Keratinocyte (primary cell): ENCODE measurements around the gene NRBF2. TPM values are rescaled to one million over a fixed set of nuclear protein-coding genes. Genes with fewer than 3 reads are reported as not detected.

Experiments
- DNase-seq: peaks from one replicate; pipeline ENCODE4 v3.0.0-alpha.2; 2011; ENCODE audit warnings: low read depth, missing footprints, low spot score
- FAIRE-seq: peaks from 2 replicates; lab custom pipeline; 2011; peaks lifted over from hg19 to GRCh38; lab: Jason Lieb, UNC
- H2AFZ ChIP-seq: 2 replicates; pipeline ENCODE4 v1.6.0; 2012; ENCODE audit warnings: low read length, control low read depth, inconsistent platforms; ENCODE audit not compliant: control insufficient read depth
- H3K27ac ChIP-seq: 2 replicates; pipeline ENCODE4 v1.5.1; 2011; ENCODE audit warnings: low read length; ENCODE audit not compliant: control insufficient read depth, insufficient read depth
- H3K27me3 ChIP-seq: 3 replicates; pipeline ENCODE4 v1.6.0; 2011; ENCODE audit warnings: low read length; ENCODE audit not compliant: control insufficient read depth, insufficient read depth; ENCODE audit errors: extremely low read depth
- H3K36me3 ChIP-seq, 2 experiments: 2 replicates in 1 of 2; 3 replicates in 1 of 2; pipeline ENCODE4 v1.5.1; 2011; ENCODE audit warnings: low read length in 2 of 2, mild to moderate bottlenecking in 1 of 2; ENCODE audit not compliant: control insufficient read depth in 2 of 2, insufficient read depth in 2 of 2; ENCODE audit errors: extremely low read depth in 1 of 2
- H3K4me1 ChIP-seq: 3 replicates; pipeline ENCODE4 v1.5.1; 2011; ENCODE audit warnings: low read length; ENCODE audit not compliant: control insufficient read depth, insufficient read depth; ENCODE audit errors: extremely low read depth
- H3K4me2 ChIP-seq: 3 replicates; pipeline ENCODE4 v1.6.0; 2011; ENCODE audit warnings: low read depth, low read length; ENCODE audit not compliant: control insufficient read depth, insufficient read depth; ENCODE audit errors: extremely low read depth
- H3K4me3 ChIP-seq, 3 experiments: fragments of 200-600 bp in 1 of 3; sonication (generic) in 1 of 3; 2 replicates in 2 of 3; 3 replicates in 1 of 3; pipeline ENCODE4 v1.5.1; 2011 to 2016; ENCODE audit warnings: low read length in 3 of 3, mild to moderate bottlenecking in 3 of 3, control low read depth in 2 of 3, inconsistent platforms in 1 of 3, low read depth in 1 of 3, mixed read lengths in 1 of 3, mixed run types in 1 of 3, moderate library complexity in 1 of 3; ENCODE audit not compliant: control insufficient read depth in 2 of 3, insufficient read depth in 2 of 3; ENCODE audit errors: extremely low read depth in 1 of 3
- H3K79me2 ChIP-seq: 2 replicates; pipeline ENCODE4 v1.6.0; 2012; ENCODE audit warnings: low read length; ENCODE audit not compliant: control insufficient read depth, insufficient read depth
- H3K9ac ChIP-seq: 3 replicates; pipeline ENCODE4 v1.6.0; 2011; ENCODE audit warnings: low read length; ENCODE audit not compliant: control insufficient read depth, insufficient read depth; ENCODE audit errors: extremely low read depth
- H3K9me1 ChIP-seq: 3 replicates; pipeline ENCODE4 v1.6.0; 2011; ENCODE audit warnings: low read length; ENCODE audit not compliant: control insufficient read depth, insufficient read depth; ENCODE audit errors: extremely low read depth
- H3K9me3 ChIP-seq: 2 replicates; pipeline ENCODE4 v1.5.1; 2012; ENCODE audit warnings: low read depth, low read length; ENCODE audit not compliant: control insufficient read depth
- H4K20me1 ChIP-seq: 3 replicates; pipeline ENCODE4 v1.6.0; 2011; ENCODE audit warnings: low read length; ENCODE audit not compliant: control insufficient read depth, insufficient read depth; ENCODE audit errors: extremely low read depth
- CTCF ChIP-seq, 3 experiments: IDR thresholded peaks in 1 of 3; conservative IDR thresholded peaks in 1 of 3; optimal IDR thresholded peaks in 1 of 3; 2 replicates in 2 of 3; 3 replicates in 1 of 3; pipeline versions ENCODE3 to v1.5.1; 2011; ENCODE audit warnings: low read length in 3 of 3, mild to moderate bottlenecking in 3 of 3, moderate library complexity in 2 of 3, control low read depth in 1 of 3, inconsistent platforms in 1 of 3; ENCODE audit not compliant: insufficient read depth in 2 of 3; ENCODE audit errors: extremely low read depth in 1 of 3
- EZH2 ChIP-seq: IDR thresholded peaks from one replicate; pipeline ENCODE4 v1.6.1; 2012; ENCODE audit warnings: inconsistent platforms, mild to moderate bottlenecking, low read length, moderate library complexity
- dilution Hi-C: fragments of 300-500 bp; cut with MboI; formaldehyde crosslinking; loops from one replicate; pipeline ENCODE4 v1.7.0; 2020; ENCODE audit warnings: low sequenced_read_pairs; ENCODE audit not compliant: extremely low pct_ligation_motif_present
- polyA plus RNA-seq, 5 experiments: library from polyadenylated mRNA; depleted of rRNA in 3 of 5; stranded (reverse) in 3 of 5; stranded (forward) in 1 of 5; unstranded in 1 of 5; fragments of >200 nt; gene quantifications; 1 replicate in 1 of 5; 2 replicates in 3 of 5; 3 replicates in 1 of 5; pipeline versions ENCODE4 v1.2.1 to v1.2.3, GENCODE V29; 2011 to 2012; ENCODE audit warnings: missing spikeins in 2 of 5, low read depth in 1 of 5, low replicate concordance in 1 of 5

The NRBF2 gene
- polyA plus RNA-seq, 1 donor (not counting 4 experiments of a cell fraction or from before 2014, with no cell fraction given): 31.1 TPM

GRCh38 chr10:63083904-63084689 lies 49.0 kb upstream of the NRBF2 start:
- H4K20me1 ChIP-seq: no peaks in the 10 kb centered on the region
- dilution Hi-C loops: no loop called here
- no peak overlapping the region for H3K9ac ChIP-seq
- H3K4me1 ChIP-seq: no peaks in the 10 kb centered on the region
- no peaks in the 10 kb centered on the region for H3K9me1 ChIP-seq
- no peaks in the 10 kb centered on the region for H3K27me3 ChIP-seq
- FAIRE-seq (peak; percentile 80), DNase-seq (no peak)
- no peaks in the 10 kb centered on the region for H3K9me3 ChIP-seq
- no peaks in the 10 kb centered on the region for H3K36me3 ChIP-seq
- H3K4me2 ChIP-seq: no peak overlapping the region
- no peak overlapping the region for H2AFZ ChIP-seq
- no peaks in the 10 kb centered on the region for H3K79me2 ChIP-seq
- no peak overlapping the region for H3K4me3 ChIP-seq
- TF ChIP-seq CTCF (optimal IDR thresholded peaks at IDR 0.05 in 1 of 3, IDR thresholded peaks at IDR 0.05 in 1 of 3, conservative IDR thresholded peaks at IDR 0.05 in 1 of 3; ENCODE audit: extremely low read depth in 1 of 3, insufficient read depth in 2 of 3, low read length in 3 of 3) (peak; percentile 48 to 77 (median 73)), EZH2 (no peak)
- no peak overlapping the region for H3K27ac ChIP-seq

DNA sequence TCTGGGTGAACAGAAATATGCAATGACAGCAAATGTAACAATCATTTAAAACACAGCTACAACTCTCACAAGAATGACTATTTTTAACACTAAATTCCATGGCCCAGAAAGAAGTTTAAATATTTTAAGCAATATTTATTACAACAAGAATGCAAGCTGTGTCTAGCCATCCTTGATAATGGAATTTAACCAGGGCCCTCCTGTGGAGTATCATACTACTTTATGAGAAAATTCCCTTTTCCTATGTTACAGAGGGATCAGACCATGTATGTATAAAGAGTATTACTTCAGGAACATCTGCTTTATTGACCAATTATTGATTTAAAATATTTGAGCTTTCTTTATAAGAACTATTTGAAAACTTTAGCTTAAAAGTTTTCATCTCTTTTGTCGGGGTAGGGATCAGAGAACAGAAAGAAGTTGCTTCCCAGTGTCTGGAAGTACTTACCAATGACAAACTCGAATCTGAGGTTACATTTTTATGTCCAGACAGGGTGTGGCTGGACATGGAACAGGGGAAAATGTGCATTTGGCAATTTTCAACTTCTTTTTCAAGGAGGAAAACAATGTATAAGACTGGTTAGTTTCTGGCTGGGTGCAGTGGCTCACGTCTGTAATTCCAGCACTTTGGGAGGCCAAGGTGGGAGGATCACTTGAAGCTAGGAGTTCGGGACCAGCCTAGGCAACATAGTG lies 48.3 kb upstream of the NRBF2 start:
- no peak for FAIRE-seq
- dilution Hi-C loops: no loop called here

More for the DNA sequence above, 48.3 kb upstream of the NRBF2 start:
- no peak overlapping the region for H3K27ac ChIP-seq
- no peak overlapping the region for H3K4me3 ChIP-seq
- H3K4me1 ChIP-seq: no peaks in the 10 kb centered on the region
- H3K9ac ChIP-seq: no peak overlapping the region
- no peaks in the 10 kb centered on the region for H3K27me3 ChIP-seq
- H3K36me3 ChIP-seq: no peaks in the 10 kb centered on the region
- TF ChIP-seq EZH2 (no peak), CTCF (optimal IDR thresholded peaks at IDR 0.05 in 1 of 3, IDR thresholded peaks at IDR 0.05 in 1 of 3, conservative IDR thresholded peaks at IDR 0.05 in 1 of 3; ENCODE audit: extremely low read depth in 1 of 3, insufficient read depth in 2 of 3, low read length in 3 of 3) (no peak)
- no peaks in the 10 kb centered on the region for H3K79me2 ChIP-seq
- DNase-seq: no peak
- H2AFZ ChIP-seq: no peak overlapping the region
- H4K20me1 ChIP-seq: no peaks in the 10 kb centered on the region
- no peaks in the 10 kb centered on the region for H3K9me1 ChIP-seq
- no peak overlapping the region for H3K4me2 ChIP-seq
- no peaks in the 10 kb centered on the region for H3K9me3 ChIP-seq
